IPS-18c (cell line): ENCODE data around the gene TMEM45B.
"Not testable (repeated sequence)": the region's sequence is repeated elsewhere in the genome, so short reads cannot be mapped to it uniquely, and the experiment has no call there.

ENCODE experiments used
- H3K4me3 ChIP-seq: 2 replicates; pipeline ENCODE4 v1.7.0; 2013; ENCODE audit warnings: low read depth, mild to moderate bottlenecking, low read length, moderate library complexity; ENCODE audit not compliant: insufficient read depth
- H3K9me3 ChIP-seq: one replicate; pipeline ENCODE4 v1.6.1; 2013; ENCODE audit warnings: mild to moderate bottlenecking, low read length, moderate library complexity; ENCODE audit not compliant: control insufficient read depth, insufficient read depth

TMEM45B gene

DNA sequence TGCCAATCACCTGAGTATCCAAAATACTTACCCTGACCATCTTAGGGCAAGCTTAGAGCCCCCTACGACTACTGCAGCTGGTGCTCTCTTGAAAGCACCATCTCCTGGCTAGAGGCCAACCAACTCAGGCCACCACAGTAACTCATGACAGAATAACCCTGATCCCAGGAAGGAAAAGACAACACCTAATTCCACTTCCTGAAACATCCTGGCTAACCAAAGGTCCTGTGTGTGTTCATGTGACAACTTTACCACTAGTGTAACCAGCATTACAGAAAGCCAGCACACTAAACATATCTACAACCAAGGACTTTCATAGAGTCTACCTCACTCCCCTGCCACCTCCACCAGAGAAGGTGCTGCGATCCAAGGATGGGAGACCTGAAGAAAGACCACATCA lies 17.4 kb upstream of the TMEM45B start:
- peaks cover 13% of the 10 kb centered on the region for H3K9me3 ChIP-seq
- H3K4me3 ChIP-seq = no peak overlapping the region

DNA sequence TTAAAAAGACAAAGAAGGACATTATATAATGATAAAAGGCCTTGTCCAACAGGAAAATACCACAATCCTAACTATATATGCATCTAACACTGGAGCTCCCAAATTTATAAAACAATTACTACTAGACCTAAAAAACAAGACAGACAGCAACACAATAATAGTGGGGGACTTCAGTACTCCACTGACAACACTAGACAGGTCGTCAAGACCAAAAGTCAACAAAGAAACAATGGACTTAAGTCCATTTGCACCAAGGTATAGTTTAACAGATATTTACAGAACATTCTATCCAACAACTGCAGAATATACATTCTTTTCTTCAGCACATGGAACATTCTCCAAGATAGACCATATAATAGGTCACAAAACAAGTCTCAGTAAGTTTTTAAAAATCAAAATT lies 15.5 kb upstream of the TMEM45B start:
- H3K4me3 ChIP-seq, H3K9me3 ChIP-seq: not testable (repeated sequence)

DNA sequence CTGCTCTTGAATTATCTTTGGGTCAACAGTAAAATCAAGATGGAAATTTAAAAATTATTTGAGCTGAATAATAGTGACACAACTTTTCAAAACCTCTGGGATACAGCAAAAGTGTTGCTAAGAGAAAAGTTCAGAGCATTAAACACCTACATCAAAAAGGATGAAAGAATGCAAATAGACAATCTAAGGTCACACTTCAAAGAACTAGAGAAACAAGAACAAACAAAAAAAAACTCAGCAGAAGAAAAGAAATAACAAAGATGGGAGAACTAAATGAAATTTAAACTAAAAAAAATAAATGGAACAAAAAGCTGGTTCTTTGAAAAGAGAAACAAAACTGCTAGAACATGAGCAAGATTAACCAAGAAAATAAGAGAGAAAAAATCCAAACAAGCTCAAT lies 15.0 kb upstream of the TMEM45B start:
- Histone ChIP-seq H3K9me3 (peaks cover 2% of the 10 kb centered on the region), H3K4me3 (no peak overlapping the region)

DNA sequence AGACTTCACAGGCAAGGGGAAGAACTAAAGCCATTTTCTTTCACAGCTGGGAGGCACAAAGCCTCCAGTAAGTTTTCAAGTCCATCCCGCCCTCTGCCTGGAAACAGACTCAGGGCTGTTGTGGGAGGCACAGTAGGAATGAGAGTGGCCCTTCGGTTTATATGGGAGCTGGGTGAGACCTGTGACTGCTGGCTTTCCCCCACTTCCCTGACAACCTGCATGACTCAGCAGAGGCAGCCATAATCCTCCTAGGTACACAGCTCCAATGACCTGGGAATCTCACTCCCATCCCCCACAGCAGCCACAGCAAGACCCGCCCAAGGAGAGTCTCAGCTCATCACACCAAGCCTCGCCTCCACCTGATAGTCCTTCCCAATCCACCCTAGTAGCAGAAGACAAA lies 12.1 kb upstream of the TMEM45B start:
- H3K4me3 ChIP-seq = no peak overlapping the region
- H3K9me3 ChIP-seq = peaks cover 2% of the 10 kb centered on the region

DNA sequence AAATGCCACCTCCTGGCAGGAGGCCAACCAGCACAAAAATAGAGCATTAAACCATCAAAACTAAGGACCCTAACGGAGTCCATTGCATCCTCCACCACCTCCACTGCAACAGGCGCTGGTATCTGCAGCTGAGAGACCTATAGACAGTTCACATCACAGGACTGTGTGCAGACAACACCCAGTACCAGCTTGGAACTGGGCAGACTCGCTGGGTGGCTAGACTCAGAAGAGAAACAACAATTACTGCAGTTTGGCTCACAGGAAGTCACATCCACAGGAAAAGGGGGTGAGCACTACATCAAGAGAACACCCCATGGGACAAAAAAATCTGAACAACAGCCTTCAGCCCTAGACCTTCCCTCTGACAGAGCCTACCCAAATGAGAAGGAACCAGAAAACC lies 11.6 kb upstream of the TMEM45B start:
- no peaks in the 10 kb centered on the region for H3K9me3 ChIP-seq
- H3K4me3 ChIP-seq = no peak overlapping the region

DNA sequence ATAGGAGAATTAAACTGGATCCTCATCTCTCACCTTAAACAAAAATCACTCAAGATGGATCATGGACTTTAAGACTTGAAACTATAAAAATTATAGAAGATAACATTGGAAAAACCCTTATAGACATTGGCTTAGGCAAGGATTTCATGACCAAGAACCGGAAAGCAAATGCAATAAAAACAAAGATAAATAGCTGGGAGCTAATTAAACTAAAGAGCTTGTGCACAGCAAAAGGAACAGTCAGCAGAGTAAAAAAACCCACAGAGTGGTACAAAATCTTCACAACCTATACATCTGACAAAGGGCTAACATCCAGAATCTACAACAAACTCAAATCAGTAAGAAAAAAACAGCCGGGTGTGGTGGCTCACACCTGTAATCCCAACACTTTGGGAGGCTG lies 7.4 kb upstream of the TMEM45B start:
- not testable (repeated sequence) for H3K9me3 ChIP-seq, H3K4me3 ChIP-seq

DNA sequence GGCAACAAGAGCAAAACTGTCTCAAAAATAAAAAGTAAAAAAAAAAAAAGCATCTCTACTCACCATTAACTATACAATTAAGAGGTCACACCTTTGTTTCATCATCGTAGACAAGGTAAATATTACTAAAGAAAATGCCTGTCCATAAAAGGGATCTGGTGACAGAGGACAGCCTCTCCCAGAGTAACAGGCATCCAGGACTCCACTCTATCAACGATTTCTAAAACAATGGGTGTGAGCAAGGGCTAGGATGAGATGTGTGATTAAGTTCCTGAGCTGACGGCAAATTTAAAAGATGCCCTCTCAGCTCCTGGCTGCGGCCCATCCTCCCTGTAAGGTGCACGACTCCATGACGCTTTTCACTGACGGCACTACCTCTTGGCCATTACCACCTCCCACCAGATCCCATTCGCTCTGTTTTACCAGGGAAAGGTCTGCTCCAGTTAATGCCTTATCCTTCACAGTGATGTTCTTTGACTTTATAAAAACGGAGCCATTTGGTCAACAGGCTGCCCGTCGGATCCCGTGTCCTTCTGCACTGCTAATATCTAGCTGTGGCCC lies 2.3 kb upstream of the TMEM45B start:
- H3K9me3 ChIP-seq = peaks cover 3% of the 10 kb centered on the region
- H3K4me3 ChIP-seq = no peak overlapping the region

DNA sequence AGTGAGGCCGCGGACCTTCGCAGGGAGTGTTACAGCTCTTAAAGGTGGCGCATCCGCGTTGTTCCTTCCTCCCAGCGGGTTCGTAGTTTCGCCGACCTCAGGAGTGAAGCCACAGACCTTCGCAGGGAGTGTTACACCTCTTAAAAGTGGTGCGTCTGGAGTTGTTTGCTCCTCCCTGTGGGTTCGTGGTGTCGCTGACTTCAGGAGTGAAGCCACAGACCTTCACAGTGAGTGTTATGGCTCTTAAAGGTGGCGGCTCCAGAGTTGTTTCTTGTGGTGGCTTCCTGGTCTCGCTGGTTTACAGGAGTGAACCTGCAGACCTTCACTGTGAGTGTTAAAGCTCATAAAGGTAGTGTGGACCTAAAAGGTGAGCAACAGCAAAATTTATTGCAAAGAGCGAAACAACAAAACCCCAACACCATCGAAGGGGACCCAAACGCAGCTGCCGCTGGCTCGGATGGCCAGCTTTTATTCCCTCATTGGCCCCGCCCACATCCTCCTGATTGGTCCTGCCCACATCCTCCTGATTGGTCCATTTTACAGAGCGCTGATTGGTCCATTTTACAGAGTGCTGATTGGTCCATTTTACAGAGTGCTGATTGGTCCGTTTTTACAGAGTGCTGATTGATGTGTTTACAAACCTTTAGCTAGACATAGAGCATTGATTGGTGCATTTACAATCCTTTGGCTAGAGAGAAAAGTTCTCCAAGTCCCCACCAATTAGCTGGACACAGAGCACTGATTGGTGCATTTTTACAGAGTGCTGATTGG lies 1.2 kb upstream of the TMEM45B start:
- H3K9me3 ChIP-seq = peaks cover 3% of the 10 kb centered on the region
- no peak overlapping the region for H3K4me3 ChIP-seq

DNA sequence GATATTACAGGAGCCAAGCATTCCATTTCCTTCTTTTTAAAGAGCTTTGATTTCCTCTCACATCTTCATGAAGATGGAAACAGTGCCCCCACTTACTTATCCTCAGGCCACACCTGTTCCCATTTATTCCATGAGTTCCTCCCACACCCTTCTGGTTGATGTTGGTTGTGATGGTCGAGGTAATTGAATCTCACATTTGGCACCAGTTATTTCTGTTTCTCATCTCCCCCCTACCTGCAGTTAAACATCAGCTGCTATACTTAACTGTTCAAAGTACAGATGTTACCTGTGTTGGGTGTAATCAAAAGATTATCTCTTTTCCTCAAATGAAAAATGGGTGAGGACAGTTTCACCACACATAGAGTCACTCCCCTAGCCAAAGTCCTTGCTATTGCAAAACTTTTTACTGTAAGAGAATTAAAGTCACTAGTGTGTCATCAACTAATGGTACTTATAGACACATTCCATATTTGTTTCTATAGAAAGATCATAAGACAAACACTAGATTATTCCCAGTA lies 1.9 kb downstream of the TMEM45B start:
- H3K4me3 ChIP-seq = no peak overlapping the region

DNA sequence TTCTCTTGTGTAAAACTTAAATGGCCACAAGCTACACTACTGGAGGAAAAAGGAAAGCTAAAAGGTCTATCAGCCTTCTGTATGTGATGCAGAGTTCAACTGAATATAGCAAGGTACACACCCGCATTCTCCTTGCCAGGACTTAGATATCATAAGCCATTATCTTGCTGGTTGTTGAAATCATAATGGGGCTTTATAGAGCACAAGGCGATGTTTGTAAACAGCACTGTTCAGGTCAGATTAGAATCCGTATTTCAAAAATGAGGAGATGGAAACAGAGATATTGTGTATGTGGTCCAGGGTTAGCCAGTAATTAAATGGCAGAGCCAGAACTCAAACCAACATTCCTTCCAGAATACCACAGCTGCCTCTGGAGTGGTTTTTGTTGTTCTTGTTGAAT lies 2.6 kb downstream of the TMEM45B start:
- not testable (repeated sequence) for H3K4me3 ChIP-seq, H3K9me3 ChIP-seq

More for the DNA sequence above, 1.9 kb downstream of the TMEM45B start:
- peaks cover 3% of the 10 kb centered on the region for H3K9me3 ChIP-seq

DNA sequence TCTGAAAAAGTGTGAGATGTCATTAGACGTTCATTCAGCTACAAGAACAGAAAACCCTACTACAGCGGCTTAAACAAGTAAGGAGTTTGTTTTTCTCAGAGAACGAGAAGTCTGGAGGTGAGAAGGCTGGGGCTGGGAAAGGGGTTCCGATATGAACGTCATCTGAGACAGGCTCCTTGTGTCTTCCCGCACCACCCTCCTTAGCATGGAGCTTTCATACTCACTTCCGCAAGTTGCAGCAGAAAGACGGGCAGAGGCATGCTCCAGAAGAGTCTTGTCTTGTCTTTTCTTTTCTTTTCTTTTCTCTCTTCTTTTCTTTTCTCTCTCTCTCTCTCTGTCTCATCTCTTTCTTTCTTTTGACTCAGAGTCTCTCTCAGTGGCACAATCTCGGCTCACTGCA lies 3.6 kb downstream of the TMEM45B start:
- Histone ChIP-seq H3K9me3 (peaks cover 3% of the 10 kb centered on the region), H3K4me3 (no peak overlapping the region)

DNA sequence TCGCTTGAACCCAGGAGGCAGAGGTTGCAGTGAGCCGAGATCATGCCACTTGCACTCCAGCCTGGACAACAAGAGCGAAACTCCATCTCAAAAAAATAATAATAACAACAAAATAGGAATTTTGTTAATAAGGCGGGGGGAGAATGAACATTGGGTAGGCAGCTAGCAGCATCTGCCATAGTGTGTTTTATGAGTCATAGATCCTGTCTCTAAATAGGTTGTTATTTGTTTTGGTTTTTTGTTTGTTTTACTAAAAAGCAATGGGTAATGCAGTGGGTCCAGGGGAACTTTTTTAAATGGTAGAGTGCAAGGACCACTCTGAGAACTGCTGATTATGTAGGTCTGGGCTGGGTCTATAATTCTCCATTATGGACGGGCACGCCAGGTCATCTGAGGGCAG lies 4.6 kb downstream of the TMEM45B start:
- H3K4me3 ChIP-seq, H3K9me3 ChIP-seq: not testable (repeated sequence)

DNA sequence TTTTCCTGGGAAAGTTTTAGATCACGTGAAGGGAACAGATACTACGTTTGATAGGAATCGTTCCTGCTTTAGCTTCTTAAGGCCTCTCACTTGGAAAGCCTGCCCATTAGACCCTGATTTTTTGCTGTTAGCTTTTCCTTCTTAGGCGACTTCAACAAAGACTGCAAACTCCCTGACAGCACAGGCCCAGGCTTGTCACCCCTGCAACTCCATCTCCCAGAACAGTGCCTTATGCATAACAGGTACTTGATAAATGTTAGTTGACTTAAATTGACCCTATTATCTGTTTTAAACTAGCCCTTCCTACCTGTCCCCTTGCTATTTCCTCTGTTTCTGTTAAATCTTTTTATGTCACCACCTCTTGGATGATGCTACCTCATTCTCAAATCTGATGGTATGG lies 7.6 kb downstream of the TMEM45B start:
- H3K4me3 ChIP-seq, H3K9me3 ChIP-seq: not testable (repeated sequence)

DNA sequence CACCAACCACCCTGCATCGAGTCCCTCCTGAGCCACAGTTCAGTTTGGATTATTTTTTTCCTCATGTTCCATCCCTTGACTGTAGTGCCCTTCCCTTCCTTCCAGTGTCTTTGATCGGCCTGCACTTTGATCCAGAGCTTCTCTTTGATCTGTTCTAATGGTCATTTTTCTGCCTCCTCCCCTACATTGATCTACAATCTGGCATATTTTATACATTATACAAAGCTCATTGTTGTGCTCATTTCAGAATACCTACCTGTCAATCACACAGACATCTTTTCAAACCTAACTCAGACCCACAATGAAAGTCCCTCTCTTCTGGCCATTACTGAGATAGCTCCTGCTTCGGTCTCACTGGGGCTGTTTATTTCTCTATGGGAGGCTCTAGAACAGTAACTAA lies 8.2 kb downstream of the TMEM45B start:
- not testable (repeated sequence) for H3K4me3 ChIP-seq, H3K9me3 ChIP-seq

DNA sequence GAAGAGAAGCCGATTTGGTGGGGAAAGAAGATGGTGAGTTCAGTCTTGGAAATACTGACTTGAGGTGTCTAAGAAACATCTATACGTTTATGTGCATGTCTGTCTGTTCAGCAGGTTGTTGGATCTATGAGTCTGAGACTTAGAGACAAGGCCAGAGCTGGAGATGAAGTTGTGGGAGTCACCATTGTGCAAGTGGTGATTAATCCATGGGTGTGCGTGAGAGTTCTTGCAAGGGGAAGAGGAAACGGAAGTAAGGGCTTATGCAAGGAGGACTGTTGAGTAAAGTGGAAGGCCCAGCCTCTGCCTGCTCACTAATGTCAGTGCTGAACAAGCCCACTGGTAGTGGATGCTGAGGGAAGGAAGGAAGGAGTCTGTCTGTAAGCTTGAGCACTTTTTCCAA lies 9.7 kb downstream of the TMEM45B start:
- Histone ChIP-seq H3K9me3 (no peaks in the 10 kb centered on the region), H3K4me3 (no peak overlapping the region)

DNA sequence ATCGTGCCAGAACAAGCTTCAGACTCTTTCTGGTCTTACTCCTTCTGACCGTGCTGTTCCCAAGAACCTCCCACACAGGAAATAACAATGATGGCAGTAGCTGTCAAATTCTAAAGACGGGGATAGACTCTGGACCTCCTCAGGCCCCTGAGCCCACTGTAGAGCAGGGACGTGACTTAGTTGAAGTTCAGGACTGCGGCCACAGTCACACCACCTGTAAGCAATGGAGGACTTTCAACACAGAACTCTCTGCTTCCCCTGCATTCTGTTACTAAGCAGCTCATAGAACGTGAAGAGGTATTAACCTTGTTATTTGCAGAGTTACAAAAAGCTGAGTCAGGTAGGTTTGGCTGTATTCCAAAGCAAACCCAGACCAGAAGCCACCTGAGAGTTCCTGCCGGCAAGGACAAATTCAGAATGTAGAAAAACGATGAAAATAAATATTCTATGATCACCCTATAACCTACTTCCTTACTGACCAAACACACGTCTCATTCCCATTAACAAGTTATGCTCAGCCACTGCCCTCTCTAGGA lies 12.7 kb downstream of the TMEM45B start:
- Histone ChIP-seq H3K4me3 (no peak overlapping the region), H3K9me3 (no peaks in the 10 kb centered on the region)

DNA sequence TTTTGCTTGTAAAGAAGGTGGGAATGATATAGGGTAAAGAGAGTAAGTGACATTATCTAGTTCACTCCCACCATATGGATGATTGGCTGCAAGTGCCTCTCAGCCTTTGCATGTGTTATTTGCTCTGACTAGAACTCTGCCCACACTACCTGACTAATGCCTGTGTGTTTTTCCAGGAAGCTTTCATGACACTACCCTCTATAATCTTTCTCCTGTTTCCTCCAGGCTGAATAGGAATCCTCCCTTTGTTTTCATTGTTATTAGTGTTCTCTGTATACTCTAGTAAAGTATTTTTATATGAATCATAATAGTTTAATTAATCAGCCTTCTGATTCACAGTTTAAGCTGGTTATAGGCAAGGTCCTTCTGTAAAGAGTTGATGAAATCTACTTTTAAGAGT lies 13.8 kb downstream of the TMEM45B start:
- not testable (repeated sequence) for H3K4me3 ChIP-seq, H3K9me3 ChIP-seq

DNA sequence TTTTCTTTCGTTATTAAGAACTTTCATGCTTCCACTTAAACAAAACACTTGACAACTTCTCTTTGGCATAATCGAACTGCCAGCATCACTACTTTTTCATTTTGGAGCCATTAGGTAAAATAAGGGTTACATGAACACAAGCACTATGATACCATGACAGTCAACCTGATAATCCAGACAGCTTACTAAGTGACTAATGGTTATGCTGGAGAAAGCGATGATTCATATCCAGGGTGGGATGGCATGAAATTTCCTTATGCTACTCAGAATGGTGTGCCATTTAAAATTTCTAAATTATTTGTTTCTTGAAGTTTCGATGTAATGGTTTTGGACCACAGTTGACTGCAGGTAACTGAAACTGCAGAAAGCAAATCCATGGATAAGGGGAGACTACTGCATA lies 15.6 kb downstream of the TMEM45B start:
- not testable (repeated sequence) for H3K9me3 ChIP-seq, H3K4me3 ChIP-seq
